ENCODE data around the gene TH. TPM values are rescaled to one million over a fixed set of nuclear protein-coding genes. Genes with fewer than 3 reads are reported as not detected.

The TH gene
- total RNA-seq: under 1 TPM in 2 of 4 donors, not detected in 2; 0.36 to 0.84 TPM

- no peak for TF ChIP-seq POLR2A (IDR thresholded peaks at IDR 0.05)
- no peak within 1 kb of the TSS for H3K4me3 ChIP-seq (ENCODE audit: low read depth, poor library complexity, severe bottlenecking)
- WGBS, 2 donors: 63 to 71% methylated on average over 13 of the region's 17 CpGs
- intact Hi-C loops (cut with DNase I; ENCODE audit: low total_unique reads): no loop called here
- no peak for DNase-seq (ENCODE audit: low spot score in 2 of 2)
Observed at GRCh38 chr11:2171591-2172003, at the start of gene TH. Gene TH (minus strand): TSS chr11:2171815. CDS start chr11:2171786, 29 bp downstream.

- intact Hi-C loops (cut with DNase I; ENCODE audit: low total_unique reads): no loop called here
- no peak for DNase-seq (ENCODE audit: low spot score in 2 of 2)
- TF ChIP-seq CTCF (IDR thresholded peaks at IDR 0.05) (no peak), POLR2A (IDR thresholded peaks at IDR 0.05) (no peak)
- no peak overlapping the region for H3K4me3 ChIP-seq (ENCODE audit: low read depth, poor library complexity, severe bottlenecking)
- WGBS, 2 donors: 78 to 100% methylated on average over 1 of the region's 1 CpG
Observed at GRCh38 chr11:2221024-2221423, 49.4 kb upstream of the TH start.

- DNase-seq (ENCODE audit: low spot score in 2 of 2): no peak
- H3K4me3 ChIP-seq (ENCODE audit: low read depth, poor library complexity, severe bottlenecking): no peak overlapping the region
- WGBS, 2 donors: 74 to 80% methylated on average over 3 of the region's 3 CpGs
- TF ChIP-seq POLR2A (IDR thresholded peaks at IDR 0.05) (no peak), CTCF (IDR thresholded peaks at IDR 0.05) (no peak)
- intact Hi-C loops (cut with DNase I; ENCODE audit: low total_unique reads): no loop called here
Observed at GRCh38 chr11:2220173-2220771, 48.7 kb upstream of the TH start.

GRCh38 chr11:2219318-2220017 is 47.9 kb upstream of the TH start:
- intact Hi-C loops (cut with DNase I; ENCODE audit: low total_unique reads): no loop called here
- WGBS, 2 donors: 84 to 88% methylated on average over 5 to 6 of the region's 6 CpGs
- DNase-seq (ENCODE audit: low spot score in 2 of 2): no peak
- TF ChIP-seq POLR2A (IDR thresholded peaks at IDR 0.05) (no peak), CTCF (IDR thresholded peaks at IDR 0.05) (no peak)
- H3K4me3 ChIP-seq (ENCODE audit: low read depth, poor library complexity, severe bottlenecking): no peak overlapping the region

- no peak for DNase-seq (ENCODE audit: low spot score in 2 of 2)
- 68 to 73% methylated on average over 3 of the region's 3 CpGs for WGBS, 2 donors
- TF ChIP-seq CTCF (IDR thresholded peaks at IDR 0.05): no peak
- TF ChIP-seq POLR2A (IDR thresholded peaks at IDR 0.05): no peak
- intact Hi-C loops (cut with DNase I; ENCODE audit: low total_unique reads): no loop called here
- H3K4me3 ChIP-seq (ENCODE audit: low read depth, poor library complexity, severe bottlenecking): no peak overlapping the region
Observed at GRCh38 chr11:2218031-2218633, 46.5 kb upstream of the TH start.

- no peak for TF ChIP-seq POLR2A (IDR thresholded peaks at IDR 0.05)
- TF ChIP-seq CTCF (IDR thresholded peaks at IDR 0.05): no peak
- no peak overlapping the region for H3K4me3 ChIP-seq (ENCODE audit: low read depth, poor library complexity, severe bottlenecking)
- peak; percentile 18 to 85 for DNase-seq (ENCODE audit: low spot score in 2 of 2)
- intact Hi-C loops (cut with DNase I; ENCODE audit: low total_unique reads): no loop called here
- WGBS, 2 donors: 43 to 49% methylated on average over 8 to 21 of the region's 23 CpGs
Observed at GRCh38 chr11:2217211-2218030, 45.8 kb upstream of the TH start.
